GM21360 (cell line): ENCODE results near the gene CTBS.

Experiments used
- ATAC-seq: cut with Tn5 transposase; IDR thresholded peaks from one replicate; pipeline ENCODE4 v1.9.1; 2021; ENCODE audit warnings: mild to moderate bottlenecking, moderate library complexity; ENCODE audit not compliant: unreplicated experiment

CTBS gene

DNA sequence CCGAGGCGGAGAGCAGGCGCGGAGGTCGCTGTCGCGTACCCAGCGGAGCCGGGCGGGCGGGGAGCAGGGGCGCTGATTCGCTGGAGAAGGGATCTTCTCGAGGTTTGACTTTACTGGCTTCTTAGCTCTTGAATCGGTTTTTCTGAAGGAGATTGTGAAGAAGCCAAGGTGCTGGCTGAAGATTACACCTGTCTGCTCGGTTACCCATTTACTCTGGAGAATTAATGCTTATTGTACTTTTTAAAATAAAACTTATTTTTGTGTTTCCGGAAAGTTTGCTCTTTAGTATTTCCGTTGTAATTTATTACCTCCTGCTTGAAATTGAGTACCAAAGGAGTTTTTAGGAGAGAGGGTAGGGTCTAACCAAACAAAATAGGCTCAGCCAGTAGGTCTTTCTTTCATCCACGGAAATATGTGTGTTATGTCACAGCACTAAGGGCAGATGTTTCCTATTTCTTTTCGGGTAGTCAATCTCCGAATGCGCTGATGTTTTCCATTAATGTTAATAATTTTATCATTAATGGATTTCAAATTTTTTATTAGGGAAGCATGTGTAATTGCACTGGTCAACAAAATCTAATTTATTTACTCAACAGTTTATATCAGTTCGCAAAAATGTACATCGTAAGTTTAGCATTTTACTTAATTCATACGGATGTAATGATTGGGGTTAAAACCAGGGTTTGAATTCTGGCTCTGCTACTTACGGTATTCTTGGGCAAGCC is 67.3 kb downstream of the CTBS start:
- ATAC-seq, result no peak

DNA sequence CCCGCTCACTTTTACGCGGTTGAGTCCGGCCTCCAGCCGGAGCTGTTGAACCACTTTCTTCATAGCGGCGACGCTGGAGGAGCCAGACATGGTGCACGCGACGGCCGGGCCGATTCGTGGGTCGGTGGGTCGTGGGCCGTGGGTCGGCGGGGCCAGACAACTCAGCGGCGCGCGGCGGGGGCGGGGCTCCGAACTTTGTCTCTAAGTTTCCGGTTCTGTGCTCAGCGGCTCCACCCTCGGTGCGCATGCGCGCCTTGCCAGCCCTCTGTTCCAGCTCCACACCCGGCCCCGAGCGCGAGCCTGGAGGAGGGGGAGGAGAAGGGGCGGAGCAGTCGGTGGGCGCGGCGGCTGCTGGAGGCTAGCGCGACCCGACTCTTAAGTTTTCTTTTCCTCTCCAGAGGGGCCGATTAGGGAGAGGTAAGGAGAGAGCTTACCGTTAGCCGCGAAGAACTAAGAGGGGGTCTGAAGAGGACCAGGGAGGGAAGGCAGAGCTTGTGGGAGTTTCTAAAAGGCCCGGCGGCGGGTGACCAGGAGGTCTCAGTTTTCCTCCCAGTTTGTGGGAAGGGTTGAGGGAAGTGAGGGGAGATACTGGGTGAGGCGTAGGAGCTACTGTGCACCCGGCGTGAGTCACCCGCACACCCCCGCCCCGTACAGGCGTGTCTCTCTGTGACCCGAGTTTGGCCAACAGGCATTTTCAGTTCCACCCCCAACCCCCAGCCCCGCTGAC is 68.1 kb downstream of the CTBS start, which contains the start of the genes GNG5 and SPATA1:
Gene GNG5 (minus strand): TSS at position 580 of the 727 bp plus-strand sequence. CDS start 490 bp downstream, at position 90.
Gene SPATA1 (plus strand): TSS at position 385 of the 727 bp plus-strand sequence. CDS start 9,974 bp downstream, outside the sequence.
- peak; percentile 77 for ATAC-seq

DNA sequence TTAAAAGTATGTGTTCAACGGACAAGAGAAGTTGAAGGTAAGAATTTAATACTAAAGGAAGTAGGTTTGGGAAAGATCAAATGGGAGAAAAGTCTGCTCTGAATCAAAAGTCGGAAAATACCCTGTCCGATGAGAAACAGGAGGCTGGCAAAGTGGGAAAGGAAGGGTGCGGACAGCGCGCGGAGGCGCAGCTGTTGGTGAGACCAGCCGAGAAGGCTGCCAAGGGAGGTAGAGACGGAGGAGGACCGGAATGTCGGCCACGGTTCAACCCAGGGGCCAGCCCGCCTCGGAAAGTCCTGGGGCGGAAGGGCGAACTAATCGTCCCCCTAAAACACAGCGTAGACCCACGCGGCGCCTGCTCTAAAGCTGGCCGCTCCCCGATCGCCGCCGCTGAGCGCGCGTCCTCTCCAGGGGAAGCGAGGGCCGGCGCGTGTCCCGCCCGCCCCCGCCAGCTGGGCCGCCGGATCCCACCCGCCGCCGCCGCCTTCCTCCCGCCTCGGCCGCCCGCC is 68.7 kb downstream of the CTBS start:
- ATAC-seq, result peak; percentile 24

DNA sequence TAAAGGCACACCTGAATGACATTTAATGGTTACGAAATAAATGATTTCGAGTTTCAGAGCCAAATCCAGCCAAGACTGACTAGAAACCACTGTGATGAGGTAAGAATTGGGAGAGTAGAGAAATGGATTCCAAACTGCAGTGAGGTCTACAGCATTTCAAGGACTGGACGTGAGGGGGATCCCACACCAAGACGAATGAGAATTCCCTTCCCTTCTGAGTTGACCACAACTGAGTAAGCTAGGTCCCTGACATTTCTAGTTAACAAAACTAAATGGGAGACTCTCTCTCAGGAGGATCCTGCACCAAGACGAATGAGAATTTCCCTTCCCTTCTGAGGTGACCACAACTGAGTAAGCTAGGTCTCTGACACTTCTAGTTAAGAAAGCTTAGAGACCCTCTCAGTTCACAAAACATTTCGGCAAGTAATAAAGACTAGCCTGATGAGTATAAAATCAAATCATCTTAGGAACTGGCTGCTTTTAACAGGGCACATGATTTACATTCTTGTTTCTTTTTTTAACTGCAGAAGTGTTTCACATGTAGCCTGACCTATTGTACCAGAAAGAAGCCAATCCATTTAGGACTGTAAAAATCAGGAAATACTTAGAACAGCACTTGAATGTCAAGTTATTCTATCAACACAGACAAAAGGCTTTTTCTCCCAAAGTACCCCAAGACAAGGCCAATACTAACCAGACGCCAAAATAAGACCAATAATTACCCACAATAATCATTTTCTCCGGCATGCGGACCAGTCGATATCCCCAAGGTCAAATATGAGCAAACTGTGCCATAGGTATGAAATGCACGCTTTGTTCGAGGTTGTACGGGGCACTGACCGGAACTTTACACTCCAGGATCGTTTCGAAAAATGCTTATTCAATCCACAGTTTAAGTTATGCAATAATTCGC is 69.4 kb downstream of the CTBS start:
- ATAC-seq, result no peak

DNA sequence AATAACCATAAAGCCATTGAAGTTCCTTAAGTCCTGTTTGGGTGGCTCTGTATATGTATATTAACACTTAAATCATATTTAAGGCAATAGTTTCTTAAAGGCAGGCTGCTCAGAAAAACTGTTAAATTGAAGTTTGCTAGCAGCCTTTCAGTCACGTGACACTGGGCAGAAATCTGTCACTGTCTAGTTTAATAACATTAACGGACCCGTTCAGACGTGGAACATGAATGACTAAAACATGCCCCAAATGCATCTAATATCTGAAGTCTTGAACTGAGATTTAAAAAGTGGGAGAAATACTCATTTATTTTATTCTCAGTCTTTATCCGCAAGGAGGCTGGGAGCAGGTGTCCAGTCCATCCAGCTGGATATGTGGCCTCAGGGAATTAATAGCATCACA is 71.3 kb downstream of the CTBS start:
- ATAC-seq, result no peak
